Astrocyte of the spinal cord (primary cell): Measurements from ENCODE around the gene STOX1.
"Not testable (repeated sequence)": the region's sequence is repeated elsewhere in the genome, so short reads cannot be mapped to it uniquely, and the experiment has no call there.

Experiments used
- DNase-seq: peaks from one replicate; pipeline ENCODE4 v3.0.0; 2011; ENCODE audit warnings: low read depth, low spot score
- H3K4me3 ChIP-seq: 2 replicates; pipeline ENCODE4 v1.5.1; 2011; ENCODE audit warnings: low read depth, mild to moderate bottlenecking, low read length, moderate library complexity
- CTCF ChIP-seq: IDR thresholded peaks from 2 replicates; pipeline ENCODE4 v1.5.1; 2012; ENCODE audit warnings: low read depth, mild to moderate bottlenecking, low read length, inconsistent platforms
- in situ Hi-C: cut with HindIII; loops from 2 replicates; pipeline ENCODE4 v1.10.0; 2017; ENCODE audit warnings: low sequenced_read_pairs

Gene STOX1

DNA sequence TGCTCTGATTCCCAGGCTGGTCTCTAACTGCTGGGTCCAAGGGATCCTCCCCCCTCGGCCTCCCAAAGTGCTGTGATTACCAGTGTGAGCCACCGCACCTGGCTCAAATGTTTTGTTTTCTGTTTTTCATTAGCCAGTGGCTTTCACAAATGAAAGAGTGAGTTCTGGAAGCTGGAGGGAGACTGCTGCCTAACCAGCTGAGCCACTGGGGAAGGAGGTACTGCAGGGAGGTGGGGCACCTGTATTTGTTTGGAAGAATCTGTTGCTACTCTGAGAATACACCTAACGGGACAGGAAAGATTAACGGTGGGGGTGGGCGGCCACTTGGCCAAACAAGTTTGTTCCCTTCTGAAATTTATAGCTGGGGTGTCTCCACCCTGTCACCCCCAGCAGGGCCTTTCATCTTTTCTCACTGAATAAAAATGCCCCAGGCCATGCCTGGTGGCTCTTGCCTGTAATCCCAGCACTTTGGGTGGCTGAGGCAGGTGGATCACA, 4.7 kb downstream of the STOX1 start:
- DNase-seq = no peak
- in situ Hi-C loops = no loop called here
- H3K4me3 ChIP-seq = no peak overlapping the region
- no peak for TF ChIP-seq CTCF

DNA sequence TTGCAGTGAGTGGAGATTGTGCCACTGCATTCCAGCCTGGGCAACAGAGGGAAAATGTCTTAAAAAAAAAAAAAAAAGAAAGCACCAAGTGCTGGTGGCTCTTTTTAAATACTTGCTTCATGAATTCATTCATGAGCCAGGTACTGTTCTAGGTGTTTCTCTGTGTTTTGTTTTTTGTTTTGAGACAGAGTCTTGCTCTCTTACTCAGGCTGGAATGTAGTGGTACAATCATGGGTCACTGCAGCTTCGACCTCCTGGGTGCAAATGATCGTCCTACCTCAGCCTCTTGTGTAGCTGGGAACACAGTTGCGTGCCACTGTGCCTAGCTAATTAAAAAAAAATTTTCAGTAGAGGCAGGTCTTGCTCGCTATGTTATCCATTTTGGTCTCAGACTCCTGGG, 5.3 kb downstream of the STOX1 start:
- no peak overlapping the region for H3K4me3 ChIP-seq
- DNase-seq = no peak
- TF ChIP-seq CTCF = no peak
- in situ Hi-C loops = no loop called here

DNA sequence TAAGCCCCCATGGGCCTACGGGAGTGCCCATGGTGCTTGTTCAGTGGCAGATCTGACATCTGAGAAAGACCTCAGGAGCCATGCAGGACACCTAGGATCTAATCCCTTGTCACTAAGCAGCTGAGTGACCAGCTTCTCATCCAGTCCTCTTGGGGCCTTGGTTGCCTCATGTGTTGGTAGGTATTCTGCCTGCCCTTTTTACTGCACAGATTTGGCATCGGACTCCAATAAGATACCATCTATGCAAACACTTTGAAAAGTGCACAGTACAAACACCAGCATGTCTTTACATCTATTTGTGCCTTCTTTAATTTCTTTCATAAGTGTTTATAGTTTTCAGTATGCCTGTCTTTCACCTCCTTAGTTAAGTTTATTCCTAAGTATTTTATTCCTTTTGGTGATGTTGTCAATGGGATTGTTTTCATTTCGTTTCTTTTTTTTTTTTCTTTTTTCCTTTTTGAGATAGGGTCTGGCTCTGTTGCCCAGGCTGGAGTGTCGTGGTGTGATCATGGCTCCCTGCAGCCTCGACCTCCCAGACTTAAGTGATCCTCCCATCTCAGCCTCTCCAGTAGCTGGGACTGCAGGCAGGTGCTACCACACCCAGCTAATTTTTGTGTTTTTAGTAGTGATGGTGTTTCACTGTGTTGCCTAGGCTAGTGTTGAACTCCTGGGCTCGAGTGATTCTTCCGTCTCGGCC, 10.4 kb downstream of the STOX1 start:
- no peak for TF ChIP-seq CTCF
- no peak for DNase-seq
- in situ Hi-C loops = no loop called here
- H3K4me3 ChIP-seq = no peak overlapping the region

DNA sequence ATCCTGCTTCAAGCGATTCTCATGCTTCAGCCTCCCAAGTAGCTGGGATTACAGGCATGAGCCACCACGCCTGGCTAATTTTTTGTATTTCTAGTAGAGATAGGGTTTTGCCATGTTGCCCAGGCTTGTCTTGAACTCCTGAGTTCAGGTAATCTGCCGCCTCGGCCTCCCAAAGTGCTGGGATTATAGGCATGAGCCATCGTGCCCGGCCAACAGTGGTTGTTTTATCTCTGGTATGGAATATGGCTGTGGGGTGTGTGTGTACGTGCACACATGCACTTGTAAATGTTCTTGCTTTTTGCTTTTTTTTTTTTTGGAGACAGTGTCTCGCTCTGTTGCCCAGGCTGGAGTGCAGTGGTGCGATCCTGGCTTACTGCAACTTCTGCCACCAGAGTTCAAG, 13.3 kb downstream of the STOX1 start:
- DNase-seq, H3K4me3 ChIP-seq, in situ Hi-C loops: not testable (repeated sequence)

GRCh38 chr10:68848281-68848680, 20.9 kb downstream of the STOX1 start:
- H3K4me3 ChIP-seq = no peak overlapping the region
- TF ChIP-seq CTCF = no peak
- DNase-seq = no peak
- in situ Hi-C loops = no loop called here

- in situ Hi-C loops = no loop called here
- no peak for DNase-seq
- no peak overlapping the region for H3K4me3 ChIP-seq
- TF ChIP-seq CTCF = no peak
Observed at GRCh38 chr10:68848806-68849205, 21.5 kb downstream of the STOX1 start.

DNA sequence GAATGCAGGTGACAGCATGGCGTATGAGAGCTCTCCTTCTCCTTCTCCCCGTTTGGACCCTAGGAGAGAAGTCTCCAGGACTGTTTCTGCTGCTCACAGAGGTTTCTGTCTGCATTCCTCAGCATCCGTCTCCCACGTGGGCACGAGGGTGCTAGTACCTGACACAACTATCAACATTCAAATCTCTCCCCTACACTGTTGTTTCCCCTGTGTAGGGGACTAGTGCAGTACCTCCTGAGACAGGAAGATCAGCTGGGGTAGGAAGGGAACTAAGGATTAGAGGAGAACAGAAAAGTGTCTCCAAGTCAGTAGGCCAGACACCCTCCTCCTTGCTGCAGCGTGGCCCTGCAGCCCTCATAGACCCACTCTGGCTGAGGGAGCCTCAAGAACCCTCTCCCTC, 29.0 kb downstream of the STOX1 start:
- DNase-seq = no peak
- in situ Hi-C loops = no loop called here
- no peak overlapping the region for H3K4me3 ChIP-seq
- no peak for TF ChIP-seq CTCF
